Peyer's patch (tissue), 4 donors: Measurements from ENCODE around the gene LZTS3.

Experiments used
- POLR2A ChIP-seq, 2 donors: fragments of 450-650 bp; IDR thresholded peaks; one replicate each; pipeline ENCODE4 v1.5.1; 2017; ENCODE audit warnings: antibody characterized with exemption in 2 of 2, mild to moderate bottlenecking in 2 of 2, moderate library complexity in 2 of 2
- TF ChIP-seq, protein P1 (sequence below), 6 experiments: fragments of 450-650 bp in 4 of 6; fragments of 200-600 bp in 2 of 6; sonication (generic) in 1 of 6; IDR thresholded peaks; one replicate each; pipeline ENCODE4 v1.5.1; 2017 to 2019; ENCODE audit warnings: antibody characterized with exemption in 6 of 6, mild to moderate bottlenecking in 3 of 6, moderate library complexity in 1 of 6

DNA sequence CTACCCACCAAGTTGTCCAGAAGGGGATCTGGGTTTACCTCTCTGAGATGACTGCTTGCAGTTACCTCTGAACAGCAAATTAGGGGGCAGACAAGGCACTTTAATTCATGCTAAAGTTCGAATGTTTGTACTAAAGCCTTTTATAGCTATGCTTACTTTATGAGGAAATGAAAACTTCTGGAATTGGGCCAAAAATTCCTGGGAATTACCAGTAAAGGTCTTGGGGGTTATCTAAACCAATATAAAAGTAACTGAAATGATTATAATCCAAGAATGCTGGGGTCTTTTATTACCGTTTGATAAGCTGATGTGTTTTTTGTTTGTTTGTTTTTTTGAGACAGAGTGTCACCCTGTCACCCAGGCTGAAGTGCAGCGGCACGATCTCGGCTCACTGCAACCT, 7.9 kb upstream of the LZTS3 start:
- TF ChIP-seq, protein P1, sequence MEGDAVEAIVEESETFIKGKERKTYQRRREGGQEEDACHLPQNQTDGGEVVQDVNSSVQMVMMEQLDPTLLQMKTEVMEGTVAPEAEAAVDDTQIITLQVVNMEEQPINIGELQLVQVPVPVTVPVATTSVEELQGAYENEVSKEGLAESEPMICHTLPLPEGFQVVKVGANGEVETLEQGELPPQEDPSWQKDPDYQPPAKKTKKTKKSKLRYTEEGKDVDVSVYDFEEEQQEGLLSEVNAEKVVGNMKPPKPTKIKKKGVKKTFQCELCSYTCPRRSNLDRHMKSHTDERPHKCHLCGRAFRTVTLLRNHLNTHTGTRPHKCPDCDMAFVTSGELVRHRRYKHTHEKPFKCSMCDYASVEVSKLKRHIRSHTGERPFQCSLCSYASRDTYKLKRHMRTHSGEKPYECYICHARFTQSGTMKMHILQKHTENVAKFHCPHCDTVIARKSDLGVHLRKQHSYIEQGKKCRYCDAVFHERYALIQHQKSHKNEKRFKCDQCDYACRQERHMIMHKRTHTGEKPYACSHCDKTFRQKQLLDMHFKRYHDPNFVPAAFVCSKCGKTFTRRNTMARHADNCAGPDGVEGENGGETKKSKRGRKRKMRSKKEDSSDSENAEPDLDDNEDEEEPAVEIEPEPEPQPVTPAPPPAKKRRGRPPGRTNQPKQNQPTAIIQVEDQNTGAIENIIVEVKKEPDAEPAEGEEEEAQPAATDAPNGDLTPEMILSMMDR (IDR thresholded peaks at IDR 0.05) = no peak
- TF ChIP-seq POLR2A (IDR thresholded peaks at IDR 0.05) = no peak
